Superior temporal gyrus (tissue), 1 donor: ENCODE data around the gene MMRN2.
"Not testable (repeated sequence)": the region's sequence is repeated elsewhere in the genome, so short reads cannot be mapped to it uniquely, and the experiment has no call there.

ENCODE experiments used
- DNase-seq: peaks from one replicate; pipeline ENCODE4 v3.0.0-alpha.2; 2016; ENCODE audit errors: extremely low spot score

MMRN2 gene

DNA sequence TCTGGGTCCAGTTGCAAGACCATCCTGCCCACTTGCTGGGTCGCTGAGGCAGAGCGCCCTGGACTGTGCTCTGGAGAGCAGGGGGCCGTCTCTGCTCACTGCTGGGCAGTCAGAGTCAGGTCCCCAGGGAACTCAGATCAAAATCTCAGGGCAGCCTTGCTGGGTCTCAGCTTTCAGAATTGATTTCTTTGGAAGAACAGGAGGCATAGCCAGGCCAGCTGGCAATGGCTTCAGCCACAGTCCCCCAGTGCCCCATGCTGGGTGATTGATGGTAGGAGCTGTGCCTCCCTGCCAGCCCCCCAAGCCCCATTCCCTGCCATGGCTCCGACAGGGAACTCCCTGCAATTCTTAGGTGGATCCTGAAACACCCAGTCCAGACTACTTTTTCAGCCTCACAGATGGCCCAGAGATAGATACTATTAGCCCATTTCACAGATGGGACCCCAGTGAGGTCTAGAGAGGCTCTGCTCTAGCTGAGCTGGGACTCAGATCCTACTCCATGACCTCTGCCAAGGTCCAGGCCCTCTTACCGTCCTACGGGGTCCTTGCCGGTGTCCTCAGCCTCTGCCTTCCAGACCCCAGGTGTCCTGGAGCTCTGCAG lies 467 bp downstream of the MMRN2 start:
- DNase-seq, result no peak

DNA sequence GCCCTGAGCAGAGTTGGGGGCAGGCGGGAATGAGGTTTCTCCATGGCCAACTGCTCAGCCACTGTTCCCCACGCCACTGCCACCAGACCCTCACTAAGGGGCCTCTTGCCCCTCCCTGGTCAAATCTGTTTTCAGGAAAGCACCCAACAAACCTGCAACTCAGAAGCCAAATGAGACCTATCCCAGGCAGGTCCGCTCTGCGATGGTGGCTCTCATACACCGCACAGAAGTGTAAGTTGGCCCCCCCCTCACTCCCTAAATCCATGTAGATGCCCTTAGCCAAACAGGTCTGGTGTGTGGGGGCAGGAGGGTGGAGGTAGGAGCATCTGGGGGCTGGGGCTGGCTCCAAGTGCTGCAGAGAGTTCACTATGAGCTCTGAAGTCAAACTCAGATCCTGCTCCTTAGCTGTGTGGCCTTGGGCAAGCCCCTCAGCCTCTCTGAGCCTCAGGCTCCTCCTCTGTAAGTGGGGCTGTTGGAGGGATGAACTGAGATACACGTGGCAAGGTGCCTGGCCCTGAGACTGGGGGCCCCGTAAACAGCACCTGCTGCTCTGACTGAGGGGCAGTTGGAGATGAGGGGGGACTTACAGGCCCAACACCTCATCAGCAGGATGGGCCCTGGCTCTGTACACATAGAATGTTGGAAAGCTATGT lies 1.1 kb downstream of the MMRN2 start:
- DNase-seq, result no peak

DNA sequence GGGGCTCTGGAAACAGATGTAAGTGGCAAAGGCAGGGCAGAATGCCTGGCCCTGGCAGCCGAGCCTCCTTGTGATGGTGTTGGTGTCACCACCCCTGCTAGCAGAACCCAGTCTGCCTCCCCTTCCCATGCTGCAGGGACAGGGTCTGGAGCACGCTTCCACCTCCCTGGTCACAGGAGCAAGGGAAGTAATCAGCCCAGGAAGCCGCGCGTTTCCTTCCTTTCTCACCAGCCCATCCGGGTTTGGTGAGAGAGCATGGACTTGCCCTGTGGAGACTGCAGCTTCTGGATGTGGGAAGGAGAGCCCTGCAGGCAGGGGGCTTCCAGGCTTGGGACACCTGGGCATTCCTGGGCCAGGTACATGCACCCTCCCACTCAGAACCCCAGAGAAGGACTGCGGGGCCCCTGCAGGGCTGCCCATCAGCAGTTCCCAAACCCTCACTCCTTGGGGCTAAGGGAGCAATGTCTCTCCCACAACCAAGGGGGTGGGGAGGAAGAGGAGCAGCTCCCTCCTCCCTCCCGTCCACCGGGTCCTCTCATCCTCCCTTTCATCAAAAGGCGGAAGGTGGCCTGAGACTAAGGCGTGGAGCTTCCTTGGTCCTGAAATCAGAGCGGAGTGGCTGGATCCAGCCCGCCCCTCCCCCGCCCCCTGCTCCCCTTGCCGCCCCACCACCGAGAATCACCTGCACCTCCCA lies 1.8 kb downstream of the MMRN2 start:
- no peak for DNase-seq

DNA sequence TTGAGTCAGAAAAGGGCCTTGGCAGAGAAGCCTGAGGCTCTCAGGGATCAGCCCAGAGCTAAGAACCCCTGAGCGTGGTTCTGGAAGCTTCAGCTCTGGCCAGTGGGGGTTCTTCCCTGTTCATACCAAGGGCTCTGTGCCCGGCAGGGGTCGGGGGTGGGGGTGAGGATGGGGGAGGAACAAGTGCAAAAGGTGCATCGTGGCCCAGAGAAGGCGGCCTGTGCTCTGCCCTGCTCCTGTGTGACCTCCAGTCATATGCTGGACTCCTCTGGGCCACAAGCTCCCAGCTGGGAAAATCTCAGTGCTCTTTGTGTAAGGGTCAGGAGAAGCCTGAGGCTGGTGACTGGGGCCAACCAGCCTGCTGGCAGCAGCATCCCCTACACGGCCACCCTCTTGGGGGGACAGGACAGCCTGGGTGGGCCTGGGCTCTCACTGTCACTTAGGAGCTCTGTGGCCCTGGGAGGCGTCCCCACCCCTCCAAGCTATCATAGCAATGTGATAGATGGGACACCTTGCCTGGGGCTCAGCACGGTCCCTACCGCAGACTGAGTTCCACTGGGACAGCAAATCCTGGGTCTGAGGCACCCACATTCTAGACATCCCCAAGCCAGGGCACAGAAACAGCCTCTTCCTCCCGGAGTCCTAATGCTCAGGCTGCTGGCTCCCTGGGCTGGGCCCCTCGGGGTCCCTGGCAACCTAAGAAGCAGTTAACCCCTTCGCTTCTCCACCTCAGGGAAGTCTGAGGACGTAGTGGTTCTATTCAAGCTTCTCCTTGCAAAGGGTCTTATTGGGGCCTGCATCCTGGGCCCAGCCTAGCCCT lies 2.5 kb downstream of the MMRN2 start:
- no peak for DNase-seq

DNA sequence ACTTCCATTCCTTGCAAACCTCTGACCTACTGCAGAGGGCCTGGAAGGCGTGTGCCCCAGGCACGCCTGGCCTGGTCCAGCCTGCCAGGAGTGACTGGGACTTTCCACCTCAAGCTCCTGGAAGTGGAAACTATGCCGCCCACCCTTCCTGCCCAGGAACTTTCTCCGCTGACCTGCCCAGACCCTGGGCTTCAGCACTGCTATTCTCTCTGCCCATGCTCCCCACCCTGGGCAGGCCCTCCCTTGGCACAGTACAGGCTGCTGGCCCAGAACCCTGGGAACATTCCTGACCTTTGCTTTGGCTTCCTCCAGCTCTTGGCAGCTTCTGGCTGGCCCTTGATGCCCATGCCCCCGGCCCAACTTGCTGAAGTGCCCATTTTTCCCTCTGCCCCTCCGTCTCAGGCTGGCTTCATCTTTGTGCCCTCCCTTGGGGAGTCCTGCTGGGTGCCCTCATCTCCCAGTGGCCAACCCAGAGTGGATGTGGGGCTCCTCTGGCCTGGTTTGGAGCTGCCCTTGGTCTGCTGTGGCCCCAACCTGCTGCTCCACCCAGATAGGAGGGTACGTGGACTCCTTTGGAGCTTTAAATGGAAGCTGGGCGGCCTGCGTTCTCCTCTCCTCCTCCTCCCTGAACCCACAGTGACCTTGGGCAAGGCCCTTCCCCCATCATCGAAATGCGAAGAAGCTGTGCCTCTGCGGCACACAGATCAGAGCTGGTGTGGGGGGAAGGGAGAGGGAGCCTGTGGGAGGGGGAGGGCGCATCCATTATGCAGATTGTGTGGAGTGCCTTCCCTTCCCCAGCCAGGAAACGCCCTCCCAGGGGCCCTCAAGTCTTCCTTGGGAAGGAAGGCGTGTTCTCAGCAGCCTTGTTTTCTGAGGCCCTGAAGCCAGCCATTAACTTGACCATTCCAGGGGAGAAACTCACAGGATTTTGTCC lies 3.4 kb downstream of the MMRN2 start:
- DNase-seq, result no peak

DNA sequence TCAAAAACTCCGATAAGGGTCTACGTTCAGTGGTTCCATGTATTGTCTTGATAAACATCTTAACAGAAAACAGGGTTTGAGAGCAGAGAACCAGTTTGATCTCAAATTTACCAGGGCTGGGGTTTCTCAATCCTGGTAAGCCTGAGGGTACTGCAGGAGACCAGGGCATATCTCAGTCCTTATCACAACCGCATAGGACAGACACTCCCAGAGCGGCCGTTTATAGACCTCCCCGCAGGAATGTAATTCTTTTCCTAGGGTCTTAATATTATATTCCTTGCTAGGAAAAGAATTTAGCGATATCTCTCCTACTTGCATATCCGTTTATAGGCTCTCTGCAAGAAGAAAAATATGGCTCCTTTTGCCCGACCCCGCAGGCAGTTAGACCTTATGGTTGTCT lies 4.7 kb downstream of the MMRN2 start:
- not testable (repeated sequence) for DNase-seq

DNA sequence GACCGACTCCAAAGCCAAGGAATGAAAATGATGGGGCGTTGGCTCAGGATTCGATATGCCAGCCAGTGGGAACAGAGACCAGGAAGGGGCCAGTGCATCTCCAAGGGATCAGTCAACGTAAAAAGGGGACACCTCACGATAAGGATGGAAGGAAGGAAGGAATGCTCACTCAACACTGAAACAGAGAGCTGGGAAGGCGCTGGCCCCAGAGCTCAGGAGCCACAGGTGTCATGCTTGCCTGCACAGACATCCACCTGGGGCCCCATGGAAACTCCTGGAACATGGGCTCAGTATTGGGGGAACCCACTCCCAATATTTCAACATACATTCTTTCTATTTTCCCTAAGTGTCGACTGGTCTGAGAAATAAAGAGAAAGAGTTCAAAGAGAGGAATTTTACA lies 5.3 kb downstream of the MMRN2 start:
- no peak for DNase-seq

DNA sequence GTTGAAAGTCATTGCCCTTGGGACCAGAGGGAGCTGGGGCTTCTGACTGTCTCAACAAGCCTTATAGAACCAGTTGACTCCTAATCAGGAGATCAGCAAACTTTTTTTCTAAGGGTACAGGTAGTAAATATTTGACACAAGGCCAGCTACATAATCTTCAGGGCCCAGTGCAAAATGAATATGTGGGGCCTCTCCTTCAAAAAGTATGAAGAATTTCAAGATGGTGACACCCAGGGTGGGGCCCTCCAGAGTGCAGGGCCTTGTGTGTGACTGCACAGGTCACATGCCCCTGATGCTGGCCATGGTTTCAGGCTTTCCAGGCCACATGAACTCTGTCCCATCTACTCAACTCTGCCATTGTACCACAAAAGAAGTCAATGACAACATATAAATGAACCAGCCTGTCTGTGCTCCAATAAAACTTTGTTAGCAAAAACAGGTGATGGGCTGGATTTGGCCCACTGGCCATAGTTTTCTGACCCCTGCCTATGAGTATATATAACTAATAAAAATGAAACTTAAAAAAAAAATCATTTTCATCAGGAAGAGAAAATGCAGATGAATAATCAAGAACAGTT lies 6.1 kb downstream of the MMRN2 start:
- DNase-seq, result no peak

DNA sequence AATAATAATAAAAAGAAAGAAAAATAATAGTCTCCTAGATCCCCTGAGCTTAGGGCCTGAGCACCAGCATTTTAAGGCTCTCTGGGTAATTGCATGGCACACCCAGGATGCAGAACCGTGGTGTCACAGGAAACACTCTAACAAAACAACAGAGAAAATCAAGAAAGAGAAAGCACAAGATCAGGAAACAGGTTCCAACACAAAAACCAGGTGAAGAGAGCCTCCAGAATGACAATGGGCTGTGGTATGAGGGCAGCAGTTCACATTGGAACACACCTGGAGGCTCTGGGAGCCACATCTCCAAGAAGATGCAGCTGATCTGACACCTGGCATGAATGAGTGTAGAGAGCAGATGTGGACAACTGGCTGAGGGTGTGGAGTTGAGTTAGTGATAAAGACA lies 7.1 kb downstream of the MMRN2 start:
- no peak for DNase-seq

DNA sequence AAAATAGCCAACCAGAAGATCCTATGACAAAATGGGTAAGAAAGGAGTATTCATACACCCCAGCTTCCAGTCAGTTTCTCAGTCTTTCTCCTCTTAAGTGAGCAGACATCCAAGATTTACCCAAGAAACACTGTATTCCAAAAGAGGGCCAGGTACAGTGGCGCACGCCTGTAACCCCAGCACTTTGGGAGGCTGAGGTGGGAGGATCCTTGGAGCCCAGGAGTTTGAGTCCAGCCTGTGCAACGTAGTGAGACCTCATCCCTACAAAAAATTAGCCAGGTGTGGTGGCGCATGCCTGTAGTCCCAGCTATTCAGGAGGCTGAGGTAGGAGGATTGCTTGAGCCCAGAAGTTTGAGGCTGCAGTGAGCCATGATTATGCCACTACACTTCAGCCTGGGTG lies 9.6 kb downstream of the MMRN2 start:
- not testable (repeated sequence) for DNase-seq

DNA sequence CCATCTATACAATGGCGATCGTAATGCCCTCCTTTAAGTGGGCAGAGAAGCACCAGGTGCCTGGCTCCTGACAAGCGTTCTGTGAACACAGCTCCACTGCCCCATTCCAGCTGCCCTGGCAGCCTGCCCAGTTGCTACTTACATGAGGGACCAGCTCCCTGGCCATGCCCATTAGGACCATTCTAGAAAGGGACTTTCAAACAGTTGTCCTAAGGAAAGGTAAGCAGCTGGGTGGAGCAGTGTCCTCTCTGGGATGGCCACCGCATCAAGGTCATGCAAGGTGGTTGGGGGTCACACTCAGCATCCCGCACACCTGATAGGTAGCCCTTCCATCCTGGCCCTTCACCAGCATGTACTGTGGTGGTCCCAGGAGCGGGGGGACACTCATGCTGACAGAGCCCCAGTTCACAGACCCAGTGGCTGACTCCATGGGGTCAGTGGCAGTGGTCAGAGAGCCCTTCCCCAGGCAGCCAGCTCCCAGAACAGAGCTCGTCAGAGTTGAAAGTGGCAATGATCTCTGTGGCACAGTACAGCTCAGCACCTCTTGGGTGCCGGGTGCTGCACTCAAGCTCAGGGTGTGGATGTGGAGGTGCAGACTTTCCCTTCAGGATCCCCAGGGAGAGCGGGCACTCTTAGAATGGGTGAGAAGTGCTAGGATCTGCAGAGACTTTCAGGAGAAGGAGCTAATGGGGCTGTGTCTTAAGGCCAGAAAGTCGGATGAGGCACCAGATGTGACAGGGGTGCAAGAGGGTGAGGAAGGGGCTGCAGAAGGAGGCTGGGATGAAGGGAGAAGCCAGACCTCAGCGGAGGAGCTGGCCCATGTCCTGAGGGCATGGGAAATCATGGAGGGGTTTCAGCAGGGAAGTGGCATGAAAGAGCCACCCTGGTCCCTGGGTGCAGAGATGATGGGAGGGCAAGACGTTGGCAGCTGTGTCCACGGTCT lies 10.9 kb downstream of the MMRN2 start:
- no peak for DNase-seq

DNA sequence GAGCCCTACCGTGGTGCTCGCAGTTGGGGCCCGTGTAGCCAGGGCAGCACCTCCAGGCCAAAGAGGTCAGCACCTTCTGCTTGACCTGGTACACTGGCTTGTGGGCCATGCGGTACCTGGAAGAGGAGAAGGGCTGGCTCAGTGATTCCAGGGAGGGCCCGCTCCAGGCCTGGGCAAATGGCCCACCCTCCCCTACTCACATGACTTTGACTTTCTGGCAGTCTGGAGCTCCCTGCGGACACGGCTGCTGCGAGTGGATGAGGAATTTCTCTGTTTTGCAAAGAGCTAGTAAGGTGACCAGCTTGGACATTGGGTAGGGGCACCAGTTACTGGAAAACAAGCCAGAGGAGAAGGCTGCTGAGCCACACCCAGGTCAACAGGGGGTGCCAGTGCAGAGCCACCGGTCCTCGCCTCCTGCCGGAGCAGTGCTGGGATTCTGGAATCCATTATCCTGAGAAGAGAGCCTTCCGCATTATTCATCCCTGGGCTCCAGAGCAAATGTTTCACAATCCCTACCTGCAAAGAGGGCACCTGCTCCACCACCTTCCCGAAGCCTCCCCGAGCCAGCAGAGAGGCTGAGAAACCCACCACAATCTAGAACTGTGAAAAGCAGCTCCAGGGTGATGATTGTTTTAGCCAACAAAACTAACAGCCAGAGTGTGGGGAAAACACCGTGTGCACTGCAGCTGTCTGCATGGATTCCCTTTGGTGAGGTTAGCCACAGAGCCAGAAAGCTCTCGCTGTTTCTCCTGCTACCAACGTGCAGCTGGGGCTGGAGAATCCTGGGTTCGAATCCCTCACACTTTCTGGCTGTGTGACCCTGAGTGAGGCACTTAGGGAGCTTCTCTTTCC lies 11.8 kb downstream of the MMRN2 start:
- DNase-seq, result no peak

DNA sequence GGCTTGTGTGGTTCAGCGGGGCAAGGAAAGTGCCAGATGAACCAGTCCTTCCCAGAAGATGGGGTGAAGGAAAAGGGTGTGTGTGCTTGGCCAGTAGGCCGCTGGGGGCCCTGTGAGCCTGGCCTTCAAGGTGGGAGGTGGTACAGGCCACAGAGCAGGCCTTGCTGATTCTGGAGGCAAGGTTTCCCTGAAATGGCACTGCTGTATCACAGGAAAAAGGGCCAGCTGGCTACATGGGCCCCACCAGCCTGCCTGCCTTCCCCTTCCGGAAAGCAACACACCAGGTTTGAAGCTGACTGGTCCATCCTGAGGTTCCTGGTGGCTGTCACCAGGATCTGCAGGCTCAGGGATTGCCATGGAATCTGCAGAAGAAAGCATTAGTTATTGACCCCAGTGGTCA lies 12.5 kb downstream of the MMRN2 start:
- DNase-seq, result no peak

DNA sequence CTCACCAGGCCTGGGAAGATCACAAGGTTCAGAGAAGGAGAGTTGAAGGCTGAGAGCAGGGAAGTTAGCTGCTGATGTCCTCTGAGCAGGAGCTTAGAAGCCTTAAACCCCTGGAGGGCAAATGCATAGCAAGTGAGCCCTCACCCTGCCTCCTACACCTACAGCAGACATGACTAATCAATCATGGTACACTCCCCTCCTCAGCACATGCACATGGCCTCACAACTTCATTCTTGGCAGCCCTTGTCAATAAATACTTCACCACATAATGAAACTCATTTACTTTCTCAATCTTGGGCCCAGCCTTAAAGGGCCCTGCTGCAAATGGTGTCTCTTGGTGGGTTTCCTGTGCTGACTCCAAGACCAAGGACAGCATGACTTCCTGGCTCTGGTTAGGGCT lies 12.9 kb downstream of the MMRN2 start:
- DNase-seq, result no peak

DNA sequence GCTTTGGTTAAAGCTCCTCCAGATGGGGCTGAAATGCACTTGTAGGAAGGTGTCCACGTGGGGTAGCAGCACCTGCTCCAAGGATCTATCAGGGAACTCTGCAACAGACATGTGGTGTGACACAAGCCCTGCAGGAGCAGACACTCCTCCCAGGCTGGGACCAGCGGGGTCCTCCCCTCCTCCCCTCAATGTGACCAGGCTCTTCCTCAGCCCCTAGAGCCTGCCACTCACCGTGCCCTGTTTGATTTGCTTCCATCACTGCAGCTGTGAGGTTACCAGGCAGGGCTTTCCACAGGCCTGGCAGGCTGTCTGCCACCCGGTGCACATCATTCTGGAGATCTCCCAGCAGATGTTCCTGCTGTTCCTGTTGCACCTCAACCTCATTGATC lies 13.4 kb downstream of the MMRN2 start:
- DNase-seq, result no peak

DNA sequence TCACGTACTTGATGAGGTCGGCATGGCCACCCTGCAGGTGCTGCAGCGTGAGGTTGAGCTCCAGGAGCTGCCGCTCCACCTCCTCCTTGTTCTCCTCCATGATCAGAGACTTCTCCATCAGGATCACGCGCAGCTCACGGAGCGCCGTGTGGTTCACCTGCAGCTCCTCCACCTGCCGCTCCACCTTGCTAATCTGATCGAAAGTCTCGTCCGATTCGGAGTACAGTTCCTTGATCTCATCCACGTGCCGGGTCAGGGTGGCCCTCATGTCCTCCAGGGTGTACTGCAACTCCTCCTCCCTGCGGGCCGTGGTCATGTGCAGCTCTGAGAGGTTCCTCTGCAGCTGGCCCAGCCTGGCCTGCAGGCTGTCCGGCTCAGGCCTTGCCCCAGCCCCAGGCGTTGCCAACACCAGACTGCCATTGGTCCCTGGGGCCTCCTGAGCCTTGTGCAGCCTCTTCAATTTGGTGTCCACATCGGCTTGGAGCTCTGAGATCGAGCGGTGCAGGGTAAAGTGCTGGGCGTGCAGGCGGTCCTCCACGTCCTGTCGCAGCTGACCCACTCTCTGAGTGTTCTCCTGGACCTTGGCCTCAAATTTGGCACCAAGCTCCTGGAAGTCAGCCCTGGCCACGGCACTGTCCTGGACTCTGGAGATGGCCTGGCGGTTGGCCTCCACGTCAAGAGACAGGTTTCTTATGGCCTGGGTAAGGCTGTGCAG lies 13.9 kb downstream of the MMRN2 start:
- DNase-seq, result no peak

DNA sequence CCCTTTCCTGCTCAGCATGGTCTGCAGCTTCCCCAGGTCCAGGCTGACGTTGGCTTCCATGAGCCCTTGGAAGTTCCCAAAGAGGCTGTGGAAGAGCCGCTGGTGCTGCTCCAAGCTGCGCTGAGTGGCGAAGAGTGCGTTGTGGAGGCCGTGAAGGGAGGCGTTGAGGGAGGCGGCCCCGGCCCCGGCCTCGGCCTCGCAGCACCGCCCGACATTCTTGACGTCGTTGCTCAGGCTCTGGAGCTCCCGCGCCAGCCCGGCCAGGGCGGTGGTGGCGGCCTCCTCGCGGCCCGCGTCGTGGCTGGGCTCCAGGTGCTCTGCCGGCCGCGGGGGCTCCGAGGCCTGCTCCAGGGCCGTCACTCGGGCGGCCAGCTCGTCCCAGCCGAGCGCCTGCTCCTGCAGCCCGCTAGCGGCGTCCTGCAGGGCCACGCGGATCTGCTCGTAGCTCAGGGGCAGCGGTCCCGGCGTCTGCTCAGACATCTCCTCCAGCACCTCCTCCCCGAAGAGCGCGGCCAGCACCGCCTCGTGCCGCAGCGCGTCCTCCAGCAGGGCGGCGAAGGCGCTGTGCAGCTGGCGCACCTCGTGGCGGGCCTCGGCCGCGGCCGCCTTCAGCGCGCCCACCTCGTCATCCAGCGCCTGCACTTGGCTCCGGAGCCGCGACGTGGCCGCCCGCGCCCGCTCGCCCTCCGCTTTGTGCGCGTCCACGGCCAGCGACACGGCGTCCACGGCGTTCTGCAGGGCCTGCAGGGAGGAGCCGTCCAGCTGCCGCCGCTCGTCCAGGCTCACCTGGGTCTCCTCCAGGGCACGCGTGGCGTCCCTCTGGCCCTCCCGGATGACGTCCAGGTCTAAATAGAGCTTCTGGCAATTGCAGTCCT lies 14.7 kb downstream of the MMRN2 start:
- no peak for DNase-seq
